ENCODE measurements around the gene SERPINA10.

The SERPINA10 gene

GRCh38 chr14:94244182-94244581 lies 48.9 kb downstream of the SERPINA10 start:
- ATAC-seq (ENCODE audit: low read depth) (no peak), DNase-seq (ENCODE audit: low spot score) (no peak)
- Histone ChIP-seq H3K4me1 (ENCODE audit: insufficient read depth, poor library complexity, severe bottlenecking) (no peaks in the 10 kb centered on the region), H3K27me3 (ENCODE audit: insufficient read depth, poor library complexity, severe bottlenecking) (no peaks in the 10 kb centered on the region), H3K4me3 (ENCODE audit: severe bottlenecking) (no peak overlapping the region), H3K27ac (ENCODE audit: poor library complexity, severe bottlenecking) (no peak overlapping the region), H3K9me3 (ENCODE audit: severe bottlenecking) (no peaks in the 10 kb centered on the region), H3K36me3 (ENCODE audit: low read depth) (peaks cover 51% of the 10 kb centered on the region)
- TF ChIP-seq, protein P1, sequence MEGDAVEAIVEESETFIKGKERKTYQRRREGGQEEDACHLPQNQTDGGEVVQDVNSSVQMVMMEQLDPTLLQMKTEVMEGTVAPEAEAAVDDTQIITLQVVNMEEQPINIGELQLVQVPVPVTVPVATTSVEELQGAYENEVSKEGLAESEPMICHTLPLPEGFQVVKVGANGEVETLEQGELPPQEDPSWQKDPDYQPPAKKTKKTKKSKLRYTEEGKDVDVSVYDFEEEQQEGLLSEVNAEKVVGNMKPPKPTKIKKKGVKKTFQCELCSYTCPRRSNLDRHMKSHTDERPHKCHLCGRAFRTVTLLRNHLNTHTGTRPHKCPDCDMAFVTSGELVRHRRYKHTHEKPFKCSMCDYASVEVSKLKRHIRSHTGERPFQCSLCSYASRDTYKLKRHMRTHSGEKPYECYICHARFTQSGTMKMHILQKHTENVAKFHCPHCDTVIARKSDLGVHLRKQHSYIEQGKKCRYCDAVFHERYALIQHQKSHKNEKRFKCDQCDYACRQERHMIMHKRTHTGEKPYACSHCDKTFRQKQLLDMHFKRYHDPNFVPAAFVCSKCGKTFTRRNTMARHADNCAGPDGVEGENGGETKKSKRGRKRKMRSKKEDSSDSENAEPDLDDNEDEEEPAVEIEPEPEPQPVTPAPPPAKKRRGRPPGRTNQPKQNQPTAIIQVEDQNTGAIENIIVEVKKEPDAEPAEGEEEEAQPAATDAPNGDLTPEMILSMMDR (IDR thresholded peaks at IDR 0.05; ENCODE audit: poor library complexity, severe bottlenecking): no peak

DNA sequence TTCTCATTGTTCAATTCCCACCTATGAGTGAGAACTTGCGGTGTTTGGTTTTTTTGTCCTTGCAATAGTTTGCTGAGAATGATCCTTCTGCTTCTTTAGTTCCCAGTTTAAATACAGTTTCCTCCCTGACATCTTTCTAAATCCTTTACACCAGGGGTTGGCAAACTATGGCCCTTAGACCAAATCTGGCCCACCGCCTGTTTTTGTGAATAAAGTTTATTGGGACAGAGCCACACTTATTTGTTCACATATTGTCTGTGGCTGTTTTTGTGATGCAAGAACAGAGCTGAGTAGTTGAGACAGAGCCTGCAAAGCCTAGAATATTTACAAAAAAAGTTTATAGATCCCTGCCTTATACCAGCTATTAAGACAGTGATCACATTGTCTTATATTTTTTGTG lies 53.7 kb downstream of the SERPINA10 start:
- no peaks in the 10 kb centered on the region for H3K27me3 ChIP-seq (ENCODE audit: insufficient read depth, poor library complexity, severe bottlenecking)
- H3K9me3 ChIP-seq (ENCODE audit: severe bottlenecking): no peaks in the 10 kb centered on the region
- ATAC-seq (ENCODE audit: low read depth) (no peak), DNase-seq (ENCODE audit: low spot score) (no peak)
- H3K4me1 ChIP-seq (ENCODE audit: insufficient read depth, poor library complexity, severe bottlenecking): no peaks in the 10 kb centered on the region
- no peak overlapping the region for H3K4me3 ChIP-seq (ENCODE audit: severe bottlenecking)
- peaks cover 31% of the 10 kb centered on the region for H3K36me3 ChIP-seq (ENCODE audit: low read depth)
- TF ChIP-seq, protein P1 (IDR thresholded peaks at IDR 0.05; ENCODE audit: poor library complexity, severe bottlenecking): no peak
- no peak overlapping the region for H3K27ac ChIP-seq (ENCODE audit: poor library complexity, severe bottlenecking)

DNA sequence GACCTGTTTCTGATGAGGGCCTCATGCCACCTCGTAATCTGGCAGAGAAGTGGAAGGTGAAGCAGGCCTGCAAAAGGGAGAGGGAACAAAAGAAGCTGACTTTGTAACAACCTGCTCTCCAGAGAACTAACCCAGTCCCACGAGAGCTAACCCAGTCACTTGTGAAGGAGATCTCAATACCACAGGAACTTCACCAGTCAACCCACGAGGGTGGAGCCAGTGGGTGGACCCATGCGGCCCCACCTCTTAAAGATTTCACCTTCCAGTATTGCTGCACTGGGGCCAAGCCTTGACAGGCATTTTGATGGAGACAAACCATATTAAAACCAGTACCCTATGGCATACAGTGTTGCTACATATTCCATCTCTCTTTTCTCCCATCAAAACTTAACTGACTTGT lies 55.1 kb downstream of the SERPINA10 start:
- Histone ChIP-seq H3K9me3 (ENCODE audit: severe bottlenecking) (no peaks in the 10 kb centered on the region), H3K27me3 (ENCODE audit: insufficient read depth, poor library complexity, severe bottlenecking) (no peaks in the 10 kb centered on the region), H3K27ac (ENCODE audit: poor library complexity, severe bottlenecking) (no peak overlapping the region), H3K4me3 (ENCODE audit: severe bottlenecking) (no peak overlapping the region), H3K4me1 (ENCODE audit: insufficient read depth, poor library complexity, severe bottlenecking) (no peaks in the 10 kb centered on the region), H3K36me3 (ENCODE audit: low read depth) (peaks cover 35% of the 10 kb centered on the region)
- ATAC-seq (ENCODE audit: low read depth): no peak; the same call in 2 of the 3 replicates
- TF ChIP-seq, protein P1 (IDR thresholded peaks at IDR 0.05; ENCODE audit: poor library complexity, severe bottlenecking): no peak
- DNase-seq (ENCODE audit: low spot score): no peak

- ATAC-seq (ENCODE audit: low read depth) (no peak), DNase-seq (ENCODE audit: low spot score) (no peak)
- no peaks in the 10 kb centered on the region for H3K27me3 ChIP-seq (ENCODE audit: insufficient read depth, poor library complexity, severe bottlenecking)
- H3K27ac ChIP-seq (ENCODE audit: poor library complexity, severe bottlenecking): no peak overlapping the region
- no peaks in the 10 kb centered on the region for H3K9me3 ChIP-seq (ENCODE audit: severe bottlenecking)
- peaks cover 28% of the 10 kb centered on the region for H3K36me3 ChIP-seq (ENCODE audit: low read depth)
- TF ChIP-seq, protein P1 (IDR thresholded peaks at IDR 0.05; ENCODE audit: poor library complexity, severe bottlenecking): no peak
- H3K4me3 ChIP-seq (ENCODE audit: severe bottlenecking): no peak overlapping the region
- H3K4me1 ChIP-seq (ENCODE audit: insufficient read depth, poor library complexity, severe bottlenecking): no peaks in the 10 kb centered on the region
These were observed 56.0 kb downstream of the SERPINA10 start for GRCh38 chr14:94237046-94237445.
